Measurements from ENCODE around the gene ATOH1.

Gene ATOH1, protein sequence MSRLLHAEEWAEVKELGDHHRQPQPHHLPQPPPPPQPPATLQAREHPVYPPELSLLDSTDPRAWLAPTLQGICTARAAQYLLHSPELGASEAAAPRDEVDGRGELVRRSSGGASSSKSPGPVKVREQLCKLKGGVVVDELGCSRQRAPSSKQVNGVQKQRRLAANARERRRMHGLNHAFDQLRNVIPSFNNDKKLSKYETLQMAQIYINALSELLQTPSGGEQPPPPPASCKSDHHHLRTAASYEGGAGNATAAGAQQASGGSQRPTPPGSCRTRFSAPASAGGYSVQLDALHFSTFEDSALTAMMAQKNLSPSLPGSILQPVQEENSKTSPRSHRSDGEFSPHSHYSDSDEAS

DNA sequence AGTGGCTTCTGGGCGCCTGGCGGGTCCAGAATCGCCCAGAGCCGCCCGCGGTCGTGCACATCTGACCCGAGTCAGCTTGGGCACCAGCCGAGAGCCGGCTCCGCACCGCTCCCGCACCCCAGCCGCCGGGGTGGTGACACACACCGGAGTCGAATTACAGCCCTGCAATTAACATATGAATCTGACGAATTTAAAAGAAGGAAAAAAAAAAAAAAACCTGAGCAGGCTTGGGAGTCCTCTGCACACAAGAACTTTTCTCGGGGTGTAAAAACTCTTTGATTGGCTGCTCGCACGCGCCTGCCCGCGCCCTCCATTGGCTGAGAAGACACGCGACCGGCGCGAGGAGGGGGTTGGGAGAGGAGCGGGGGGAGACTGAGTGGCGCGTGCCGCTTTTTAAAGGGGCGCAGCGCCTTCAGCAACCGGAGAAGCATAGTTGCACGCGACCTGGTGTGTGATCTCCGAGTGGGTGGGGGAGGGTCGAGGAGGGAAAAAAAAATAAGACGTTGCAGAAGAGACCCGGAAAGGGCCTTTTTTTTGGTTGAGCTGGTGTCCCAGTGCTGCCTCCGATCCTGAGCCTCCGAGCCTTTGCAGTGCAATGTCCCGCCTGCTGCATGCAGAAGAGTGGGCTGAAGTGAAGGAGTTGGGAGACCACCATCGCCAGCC lies at the start of gene ATOH1:
TSS of gene ATOH1 (plus strand) at position 422 of the 663 bp plus-strand sequence. CDS start at position 596, 174 bp downstream.
- DNase-seq: no peak

DNA sequence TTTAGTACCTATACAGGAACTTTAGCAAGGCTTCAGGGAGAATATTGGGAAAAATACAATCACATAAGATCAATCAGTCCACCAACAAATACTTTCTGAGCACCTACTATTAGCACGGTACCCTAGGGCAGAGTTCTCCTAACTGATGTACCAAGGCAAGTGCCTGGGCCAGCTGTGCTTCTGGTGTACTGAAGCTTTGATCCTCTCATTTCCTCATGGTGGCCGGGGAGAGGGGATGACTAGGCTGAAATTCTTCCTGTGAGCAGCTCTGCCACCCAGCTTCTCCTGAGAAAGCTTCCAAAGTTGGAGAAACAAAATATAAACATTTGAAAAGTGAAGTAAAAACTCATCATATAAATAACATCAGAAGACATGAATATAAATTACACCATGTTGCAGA lies 49.3 kb upstream of the ATOH1 start:
- DNase-seq: no peak

DNA sequence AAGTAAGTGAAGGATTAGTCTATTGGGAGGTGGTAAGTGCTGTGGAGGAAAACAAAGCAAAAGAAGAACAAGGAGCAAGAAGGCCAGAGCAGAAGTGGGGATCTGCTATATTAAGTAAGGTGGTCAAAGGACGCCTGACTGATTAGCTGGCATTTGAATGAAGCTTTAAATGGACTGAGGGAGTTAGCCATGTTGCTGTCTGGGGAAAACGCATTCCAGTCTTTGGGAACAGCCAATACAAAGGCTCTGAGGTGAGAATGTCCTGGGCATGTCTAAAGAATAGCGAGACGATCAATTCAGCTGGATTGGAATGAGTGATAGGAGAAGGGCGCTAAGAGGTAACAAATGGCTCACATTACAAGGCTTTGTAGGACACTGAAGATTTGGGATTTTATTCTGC lies 48.5 kb upstream of the ATOH1 start:
- DNase-seq: no peak

DNA sequence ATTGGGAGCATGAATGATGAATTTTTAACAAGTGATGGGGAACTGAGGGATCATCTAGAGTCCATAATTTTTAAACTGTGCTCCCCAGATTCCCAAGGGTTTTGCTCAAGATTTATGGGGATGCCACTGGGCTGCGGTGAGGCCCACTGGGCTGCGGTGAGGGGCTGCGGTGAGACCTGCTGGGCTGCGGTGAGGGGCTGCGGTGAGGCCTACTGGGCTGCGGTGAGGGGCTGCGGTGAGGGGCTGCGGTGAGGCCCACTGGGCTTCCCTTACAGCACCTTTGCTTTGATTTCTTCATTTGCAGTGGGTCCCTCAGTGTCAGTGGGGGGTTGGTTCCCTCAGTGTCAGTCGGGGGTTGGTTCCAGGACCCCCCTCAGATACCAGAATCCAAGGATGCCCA lies 47.4 kb upstream of the ATOH1 start:
- no peak for DNase-seq

DNA sequence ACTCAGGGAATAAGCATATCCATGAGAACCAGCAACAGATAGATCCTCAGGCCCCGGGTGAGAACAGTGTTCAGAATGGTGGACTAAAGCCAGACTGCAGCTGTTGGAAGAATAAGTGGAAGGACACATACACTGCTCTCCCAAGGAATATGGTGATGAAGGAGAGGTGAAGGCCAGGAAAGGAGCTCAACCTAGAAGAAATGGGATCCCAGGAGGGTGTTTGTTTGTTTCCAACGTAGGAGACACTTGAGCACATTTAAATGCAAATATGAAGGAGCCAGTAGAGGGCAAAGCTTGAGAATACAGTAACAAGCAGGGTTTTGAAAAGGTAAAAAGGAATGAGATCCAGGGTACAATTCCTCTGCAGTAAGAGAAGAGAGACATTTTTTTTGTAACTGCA lies 42.4 kb upstream of the ATOH1 start:
- DNase-seq: no peak

DNA sequence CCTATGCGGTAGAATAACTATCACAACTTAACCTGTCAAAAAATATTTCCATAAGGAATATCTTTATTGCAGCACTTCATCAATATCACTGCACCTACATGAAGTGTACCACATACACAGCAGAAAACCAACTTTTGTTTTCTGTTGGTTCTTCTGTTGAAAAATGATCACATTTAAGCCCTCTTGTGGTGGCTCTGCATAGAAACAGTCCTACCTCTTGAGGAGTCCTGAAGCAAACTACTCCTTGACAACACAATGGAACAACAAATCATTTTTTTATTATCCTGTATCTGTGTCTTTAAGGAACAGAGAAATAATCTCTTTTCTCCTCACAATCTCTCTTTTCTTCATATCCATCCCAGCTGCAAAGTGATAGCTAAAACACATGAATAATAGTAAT lies 39.8 kb upstream of the ATOH1 start:
- DNase-seq: no peak

DNA sequence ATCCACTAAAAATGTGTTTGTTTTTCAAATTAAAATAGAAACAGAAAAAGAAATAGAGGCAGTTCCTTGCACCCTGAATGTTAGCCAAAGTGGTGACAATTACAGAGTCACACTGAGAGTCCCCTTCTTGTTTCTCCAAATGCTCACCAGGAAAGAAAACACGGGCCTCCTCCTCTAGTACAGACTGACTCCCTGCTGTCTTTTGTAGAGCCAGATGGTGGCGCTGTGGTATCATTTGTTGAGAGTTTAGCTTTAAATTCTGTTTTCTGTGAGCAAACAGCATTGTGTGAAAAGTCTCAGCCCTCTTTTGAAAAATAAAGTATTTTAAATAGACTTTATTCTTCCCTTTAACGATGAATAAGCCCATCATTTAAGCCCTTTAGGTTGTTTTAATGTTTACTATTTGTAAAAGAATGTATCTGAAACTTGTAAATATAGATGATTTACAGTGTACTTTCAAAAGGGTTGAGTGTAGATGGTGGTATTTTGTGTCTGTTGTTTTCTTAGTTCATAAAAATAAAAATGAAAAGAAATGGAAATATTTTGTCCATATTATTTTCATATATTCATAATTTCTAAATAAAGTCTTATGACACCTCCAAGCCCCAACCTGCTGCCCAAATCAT lies 36.9 kb upstream of the ATOH1 start:
- DNase-seq: no peak

DNA sequence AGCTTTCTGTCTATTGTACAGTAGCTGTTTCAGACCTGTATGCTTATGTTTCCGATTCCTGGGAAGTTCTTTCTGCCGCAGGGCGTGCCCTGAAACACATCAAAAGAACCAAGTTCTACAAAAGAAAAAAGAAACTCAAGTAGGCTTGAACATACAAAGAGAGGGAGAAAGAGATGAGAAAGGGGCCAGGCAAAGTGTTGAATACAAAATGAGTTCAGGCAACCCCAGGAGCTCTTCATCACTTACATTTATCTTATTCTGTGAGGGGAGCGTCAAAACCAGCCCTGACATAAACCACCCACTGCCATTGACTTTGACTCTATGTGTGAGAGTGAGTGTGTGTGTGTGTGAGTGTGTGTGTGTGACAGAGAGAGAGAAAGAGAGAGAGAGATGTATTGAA lies 26.5 kb upstream of the ATOH1 start:
- DNase-seq: no peak

DNA sequence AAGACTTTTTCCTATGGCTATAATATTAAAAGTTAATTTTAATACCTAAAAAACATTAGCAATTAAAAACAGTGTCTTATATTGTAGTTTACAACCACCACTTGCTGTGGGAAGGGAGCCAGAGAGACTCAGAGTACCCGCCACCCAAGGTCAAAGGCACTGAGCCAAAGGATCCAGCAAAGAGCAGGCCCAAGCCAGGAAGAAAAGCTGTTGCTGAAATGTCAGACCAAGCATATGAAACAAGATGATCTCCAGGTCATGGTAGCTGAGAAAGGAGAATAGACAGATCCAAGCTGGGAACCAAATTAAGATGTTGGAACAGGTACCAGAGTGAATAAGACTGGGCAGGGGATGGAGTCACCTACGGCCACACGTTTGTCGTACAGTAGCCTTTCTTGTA lies 18.8 kb upstream of the ATOH1 start:
- DNase-seq: no peak

DNA sequence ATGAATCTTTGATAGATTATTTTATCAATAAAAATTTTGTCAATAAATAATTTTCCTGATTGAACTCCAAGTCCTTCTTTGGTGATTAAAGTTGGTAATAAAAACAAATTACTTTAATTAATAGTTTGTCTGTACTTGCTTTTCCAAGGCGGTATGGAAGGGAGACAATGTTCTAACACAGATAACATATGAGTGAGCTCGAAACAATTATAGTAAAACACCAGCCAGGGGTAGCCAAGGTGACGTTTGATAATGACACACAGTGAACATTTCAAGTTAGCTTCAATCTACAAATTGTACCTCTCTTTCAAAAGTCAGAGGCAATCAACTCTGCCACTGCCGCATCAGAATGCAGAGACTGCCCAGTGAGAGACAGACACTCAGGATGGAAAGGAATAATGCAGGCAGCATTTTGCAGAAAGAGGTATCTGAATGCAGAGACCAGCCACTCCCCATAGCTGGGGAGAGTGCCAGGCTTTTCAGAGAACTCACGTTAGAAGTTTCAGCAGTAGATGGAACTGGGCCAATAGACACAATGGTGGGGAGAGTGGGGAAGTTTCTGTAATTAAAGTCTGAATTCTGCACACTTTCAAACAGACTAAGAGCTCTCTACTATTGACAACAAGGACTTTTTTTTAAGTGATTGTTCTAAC lies 18.1 kb upstream of the ATOH1 start:
- DNase-seq: no peak

DNA sequence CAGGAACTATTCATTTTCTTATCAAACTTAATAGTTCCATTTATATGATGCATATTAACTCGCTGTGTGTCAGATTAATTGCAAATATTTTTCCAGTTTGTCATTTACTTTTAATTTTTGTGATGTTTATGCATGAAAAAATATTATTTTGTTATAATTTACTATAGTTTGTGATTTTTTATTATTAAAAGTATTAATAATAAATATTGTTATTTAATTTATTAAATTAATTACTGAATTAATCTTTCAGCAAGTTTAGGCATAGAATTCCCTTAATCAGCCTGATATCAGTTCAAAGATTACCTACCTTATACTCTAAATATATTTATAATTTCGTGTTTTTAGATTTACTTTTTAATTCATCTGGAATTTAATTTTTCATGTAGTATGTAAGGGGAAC lies 15.5 kb upstream of the ATOH1 start:
- no peak for DNase-seq

DNA sequence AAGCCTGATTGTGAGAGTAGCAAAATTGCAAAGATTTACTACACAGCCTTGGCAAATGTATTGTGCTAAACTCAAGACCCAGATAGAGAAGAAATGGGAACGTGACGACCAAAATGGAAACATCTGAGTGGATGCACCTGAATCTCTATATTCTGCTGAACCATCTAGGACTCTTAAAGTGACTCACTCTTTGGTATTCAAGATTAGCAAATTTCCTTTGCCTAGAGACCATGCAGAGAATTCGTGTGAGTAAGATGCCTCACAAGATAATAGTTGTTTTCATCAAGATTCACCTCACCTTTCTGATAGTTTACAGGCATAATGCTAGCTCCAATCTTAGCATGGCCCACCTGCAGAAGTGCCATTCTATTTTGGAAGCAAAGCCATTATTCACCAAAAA lies 14.4 kb upstream of the ATOH1 start:
- DNase-seq: no peak

DNA sequence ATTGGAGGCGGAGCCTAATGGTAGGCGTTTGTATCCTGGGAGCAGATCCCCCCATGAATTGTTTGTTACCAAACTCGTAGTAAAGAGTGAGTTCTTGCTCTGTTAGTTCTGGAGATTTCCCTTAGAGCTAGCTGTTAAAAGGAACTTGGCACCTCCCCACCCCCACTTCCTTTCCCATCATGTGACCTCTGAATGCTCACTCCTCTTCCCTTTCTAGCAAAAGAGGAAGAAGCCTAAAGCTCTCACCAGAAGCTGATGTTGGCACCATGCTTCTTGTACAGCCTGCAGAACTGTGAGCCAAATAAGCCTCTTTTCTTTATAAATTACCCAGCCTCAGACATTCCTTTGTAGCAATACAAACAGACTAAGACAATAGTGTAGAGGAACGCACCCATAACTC lies 13.8 kb upstream of the ATOH1 start:
- no peak for DNase-seq

DNA sequence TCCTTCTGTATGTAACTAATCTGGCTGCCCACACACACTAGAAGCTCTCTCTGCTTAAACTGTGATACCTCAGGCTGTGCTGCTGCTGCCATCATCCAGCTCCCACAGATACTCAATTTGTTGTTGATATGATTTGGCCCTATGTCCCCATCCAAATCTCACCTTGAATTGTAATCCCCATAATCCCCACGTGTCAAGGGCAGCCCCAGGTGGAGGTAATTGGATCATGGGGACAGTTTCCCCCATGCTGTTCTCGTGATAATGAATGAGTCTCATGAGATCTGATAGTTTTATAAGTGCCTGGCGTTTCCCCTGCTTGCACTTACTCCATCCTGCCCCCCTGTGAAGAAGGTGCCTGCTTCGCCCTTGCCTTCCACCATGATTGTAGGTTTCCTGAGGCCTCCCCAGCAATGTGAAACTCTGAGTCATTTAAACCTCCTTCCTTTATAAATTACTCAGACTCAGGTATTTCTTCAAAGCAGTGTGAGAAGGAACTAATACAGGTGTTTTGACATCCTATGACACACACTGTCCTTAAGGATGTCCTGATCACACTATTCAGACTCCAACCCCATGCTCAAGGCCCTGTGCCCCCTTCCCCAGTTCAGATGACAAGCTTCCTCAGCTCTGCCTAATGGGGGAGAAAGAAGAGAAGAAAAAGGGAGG lies 2.9 kb upstream of the ATOH1 start:
- DNase-seq: no peak

DNA sequence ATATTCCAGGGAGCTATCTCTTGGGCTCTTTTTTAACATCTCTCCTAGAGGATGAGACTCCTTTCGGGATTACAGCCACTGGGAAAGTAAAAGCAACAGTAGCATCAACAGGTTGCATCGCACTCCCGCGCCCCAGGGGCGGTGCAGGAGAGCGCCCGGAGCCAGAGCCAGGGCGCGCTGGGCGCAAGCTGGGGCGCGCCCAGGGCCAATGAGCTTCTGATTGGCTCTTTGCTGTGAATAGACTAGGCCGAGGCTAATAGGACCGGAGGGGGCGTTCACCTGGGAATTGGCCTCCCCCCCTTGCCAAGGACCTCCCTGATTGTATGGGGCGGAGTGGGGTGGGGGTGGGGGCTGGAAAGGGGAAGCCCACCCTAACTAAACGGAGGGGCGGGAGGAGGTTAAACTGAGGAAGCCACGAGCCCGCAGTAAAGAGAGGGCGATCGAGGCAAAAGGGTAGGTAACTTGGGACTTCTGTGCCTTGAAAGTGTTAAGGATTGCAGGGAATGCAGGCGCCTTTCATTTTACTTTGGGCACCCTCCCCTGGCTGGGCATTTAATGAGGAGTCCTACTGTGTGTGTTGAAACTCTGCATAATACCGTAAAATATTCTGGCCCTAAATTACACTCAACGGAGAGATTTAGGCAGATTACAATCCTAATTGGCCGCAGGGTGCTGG lies 1.1 kb upstream of the ATOH1 start:
- no peak for DNase-seq

DNA sequence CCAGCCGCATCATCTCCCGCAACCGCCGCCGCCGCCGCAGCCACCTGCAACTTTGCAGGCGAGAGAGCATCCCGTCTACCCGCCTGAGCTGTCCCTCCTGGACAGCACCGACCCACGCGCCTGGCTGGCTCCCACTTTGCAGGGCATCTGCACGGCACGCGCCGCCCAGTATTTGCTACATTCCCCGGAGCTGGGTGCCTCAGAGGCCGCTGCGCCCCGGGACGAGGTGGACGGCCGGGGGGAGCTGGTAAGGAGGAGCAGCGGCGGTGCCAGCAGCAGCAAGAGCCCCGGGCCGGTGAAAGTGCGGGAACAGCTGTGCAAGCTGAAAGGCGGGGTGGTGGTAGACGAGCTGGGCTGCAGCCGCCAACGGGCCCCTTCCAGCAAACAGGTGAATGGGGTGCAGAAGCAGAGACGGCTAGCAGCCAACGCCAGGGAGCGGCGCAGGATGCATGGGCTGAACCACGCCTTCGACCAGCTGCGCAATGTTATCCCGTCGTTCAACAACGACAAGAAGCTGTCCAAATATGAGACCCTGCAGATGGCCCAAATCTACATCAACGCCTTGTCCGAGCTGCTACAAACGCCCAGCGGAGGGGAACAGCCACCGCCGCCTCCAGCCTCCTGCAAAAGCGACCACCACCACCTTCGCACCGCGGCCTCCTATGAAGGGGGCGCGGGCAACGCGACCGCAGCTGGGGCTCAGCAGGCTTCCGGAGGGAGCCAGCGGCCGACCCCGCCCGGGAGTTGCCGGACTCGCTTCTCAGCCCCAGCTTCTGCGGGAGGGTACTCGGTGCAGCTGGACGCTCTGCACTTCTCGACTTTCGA lies 654 bp downstream of the ATOH1 start:
- no peak for DNase-seq

DNA sequence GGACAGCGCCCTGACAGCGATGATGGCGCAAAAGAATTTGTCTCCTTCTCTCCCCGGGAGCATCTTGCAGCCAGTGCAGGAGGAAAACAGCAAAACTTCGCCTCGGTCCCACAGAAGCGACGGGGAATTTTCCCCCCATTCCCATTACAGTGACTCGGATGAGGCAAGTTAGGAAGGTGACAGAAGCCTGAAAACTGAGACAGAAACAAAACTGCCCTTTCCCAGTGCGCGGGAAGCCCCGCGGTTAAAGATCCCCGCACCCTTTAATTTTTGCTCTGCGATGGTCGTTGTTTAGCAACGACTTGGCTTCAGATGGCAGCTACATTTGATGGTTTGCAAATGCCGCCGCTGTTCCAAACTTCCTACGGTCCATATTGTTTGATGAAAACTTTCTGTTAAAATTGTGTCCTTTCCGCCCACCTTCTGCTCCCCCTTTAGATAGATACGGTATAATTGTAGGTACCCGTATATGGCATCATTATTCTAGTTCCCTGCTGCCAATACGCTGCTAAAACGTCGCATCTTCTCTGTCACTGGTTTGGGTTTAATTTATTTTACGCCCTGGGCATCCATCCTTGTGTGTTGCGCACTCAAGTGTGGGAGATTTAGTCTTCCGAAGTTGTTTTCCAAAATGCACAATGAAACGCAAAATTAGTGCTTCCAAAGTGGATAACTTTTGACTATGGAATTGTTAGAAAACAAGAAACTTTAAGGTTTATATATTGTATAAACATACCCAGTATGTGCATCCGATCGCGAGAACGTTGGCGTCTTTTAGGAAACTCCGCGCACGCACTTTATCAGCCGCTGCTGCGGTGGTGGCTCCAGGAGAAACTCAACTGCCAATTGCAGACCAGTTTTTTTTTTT lies 1.5 kb downstream of the ATOH1 start:
- DNase-seq: no peak

DNA sequence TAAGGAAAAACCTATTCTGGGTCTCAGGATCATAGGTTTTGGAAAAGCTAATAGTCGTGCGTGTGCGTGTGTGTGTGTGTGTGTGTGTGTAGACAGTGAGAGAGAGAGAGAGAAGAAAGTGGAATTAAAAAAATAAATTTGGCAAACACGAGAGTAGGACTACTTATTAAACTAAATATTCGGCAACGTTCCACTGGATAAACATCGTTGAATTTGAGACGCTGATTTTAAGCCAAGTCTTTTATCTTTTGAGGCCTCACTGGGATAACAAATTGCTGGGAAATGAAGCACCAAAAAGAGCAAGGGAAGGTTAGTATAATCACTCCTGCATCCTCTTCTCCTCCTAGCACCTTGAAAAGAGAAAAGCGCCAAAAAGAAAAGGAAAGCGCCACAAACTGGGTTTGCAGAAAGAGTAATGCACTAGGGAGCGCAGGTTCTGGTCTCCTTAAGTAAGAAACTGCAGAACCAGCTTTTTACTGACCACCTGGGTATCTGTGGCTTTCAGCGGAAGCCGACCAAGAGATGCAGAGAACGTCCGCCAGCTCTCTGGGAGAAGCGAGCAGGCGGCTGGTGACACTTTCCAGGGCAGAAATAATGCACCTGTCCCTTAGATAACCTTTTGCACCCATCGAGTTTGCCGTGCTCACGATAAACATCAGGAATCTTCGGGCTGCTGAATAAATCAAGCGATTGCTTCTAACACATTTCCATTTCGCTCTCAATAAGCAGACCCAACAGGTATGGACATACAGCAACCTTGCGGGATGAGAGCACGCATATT lies 3.4 kb downstream of the ATOH1 start:
- DNase-seq: no peak

DNA sequence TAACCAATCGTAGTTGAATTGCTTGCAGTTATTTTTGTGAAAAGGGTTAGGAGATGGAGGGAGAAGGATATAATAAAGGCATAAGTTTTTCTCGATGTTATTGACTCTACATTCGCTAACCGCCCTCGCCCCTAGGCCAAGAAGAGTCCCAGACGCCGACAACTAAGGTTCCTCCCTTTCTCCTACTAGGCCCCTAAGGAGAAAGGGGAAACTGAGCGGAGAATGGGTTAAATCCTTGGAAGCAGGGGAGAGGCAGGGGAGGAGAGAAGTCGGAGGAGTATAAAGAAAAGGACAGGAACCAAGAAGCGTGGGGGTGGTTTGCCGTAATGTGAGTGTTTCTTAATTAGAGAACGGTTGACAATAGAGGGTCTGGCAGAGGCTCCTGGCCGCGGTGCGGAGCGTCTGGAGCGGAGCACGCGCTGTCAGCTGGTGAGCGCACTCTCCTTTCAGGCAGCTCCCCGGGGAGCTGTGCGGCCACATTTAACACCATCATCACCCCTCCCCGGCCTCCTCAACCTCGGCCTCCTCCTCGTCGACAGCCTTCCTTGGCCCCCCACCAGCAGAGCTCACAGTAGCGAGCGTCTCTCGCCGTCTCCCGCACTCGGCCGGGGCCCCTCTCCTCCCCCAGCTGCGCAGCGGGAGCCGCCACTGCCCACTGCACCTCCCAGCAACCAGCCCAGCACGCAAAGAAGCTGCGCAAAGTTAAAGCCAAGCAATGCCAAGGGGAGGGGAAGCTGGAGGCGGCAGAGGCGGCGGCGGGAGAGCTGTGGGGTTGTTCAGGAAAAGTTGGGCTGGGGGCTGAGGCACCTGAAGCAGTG lies 5.9 kb downstream of the ATOH1 start:
- DNase-seq: no peak
